Esophagus squamous epithelium (tissue), 4 donors: Measurements from ENCODE around the gene ENOX2.

Experiments used
- POLR2A ChIP-seq, 4 donors: fragments of 450-650 bp; IDR thresholded peaks; one replicate each; pipeline ENCODE4 v1.6.1; 2017; ENCODE audit warnings: antibody characterized with exemption in 4 of 4, mild to moderate bottlenecking in 4 of 4, moderate library complexity in 3 of 4
- TF ChIP-seq, protein P1 (sequence below), 6 experiments: fragments of 450-650 bp in 4 of 6; fragments of 200-600 bp in 2 of 6; sonication (generic) in 2 of 6; IDR thresholded peaks; one replicate each; pipeline ENCODE4 v1.5.1; 2016 to 2019; ENCODE audit warnings: antibody characterized with exemption in 6 of 6, mild to moderate bottlenecking in 4 of 6, moderate library complexity in 4 of 6

GRCh38 chrX:130680164-130681035 is 222.6 kb downstream of the ENOX2 start:
- no peak for TF ChIP-seq POLR2A (IDR thresholded peaks at IDR 0.05)
- TF ChIP-seq, protein P1, sequence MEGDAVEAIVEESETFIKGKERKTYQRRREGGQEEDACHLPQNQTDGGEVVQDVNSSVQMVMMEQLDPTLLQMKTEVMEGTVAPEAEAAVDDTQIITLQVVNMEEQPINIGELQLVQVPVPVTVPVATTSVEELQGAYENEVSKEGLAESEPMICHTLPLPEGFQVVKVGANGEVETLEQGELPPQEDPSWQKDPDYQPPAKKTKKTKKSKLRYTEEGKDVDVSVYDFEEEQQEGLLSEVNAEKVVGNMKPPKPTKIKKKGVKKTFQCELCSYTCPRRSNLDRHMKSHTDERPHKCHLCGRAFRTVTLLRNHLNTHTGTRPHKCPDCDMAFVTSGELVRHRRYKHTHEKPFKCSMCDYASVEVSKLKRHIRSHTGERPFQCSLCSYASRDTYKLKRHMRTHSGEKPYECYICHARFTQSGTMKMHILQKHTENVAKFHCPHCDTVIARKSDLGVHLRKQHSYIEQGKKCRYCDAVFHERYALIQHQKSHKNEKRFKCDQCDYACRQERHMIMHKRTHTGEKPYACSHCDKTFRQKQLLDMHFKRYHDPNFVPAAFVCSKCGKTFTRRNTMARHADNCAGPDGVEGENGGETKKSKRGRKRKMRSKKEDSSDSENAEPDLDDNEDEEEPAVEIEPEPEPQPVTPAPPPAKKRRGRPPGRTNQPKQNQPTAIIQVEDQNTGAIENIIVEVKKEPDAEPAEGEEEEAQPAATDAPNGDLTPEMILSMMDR (IDR thresholded peaks at IDR 0.05), result no peak
